ENCODE results near the gene YWHAQ.

- TF ChIP-seq ESRRG (CRISPR knock-in tag; IDR thresholded peaks at IDR 0.05) (no peak), CSDC2 (CRISPR knock-in tag; IDR thresholded peaks at IDR 0.05) (no peak), PATZ1 (CRISPR knock-in tag; IDR thresholded peaks at IDR 0.05; ENCODE audit: borderline replicate concordance) (no peak), GLIS3 (CRISPR knock-in tag; IDR thresholded peaks at IDR 0.05) (no peak), ZFP3 (CRISPR knock-in tag; IDR thresholded peaks at IDR 0.05) (no peak), RARB (CRISPR knock-in tag; IDR thresholded peaks at IDR 0.05) (no peak), ZNF8 (CRISPR knock-in tag; IDR thresholded peaks at IDR 0.05) (no peak), CREB5 (CRISPR knock-in tag; IDR thresholded peaks at IDR 0.05; ENCODE audit: low read depth) (no peak)
Observed at GRCh38 chr2:9644603-9645002, 13.8 kb upstream of the YWHAQ start.

All from SK-N-SH treated with all-trans-retinoic acid at 6 μM for 48 hours (cell line).